GM12865 (cell line): Measurements from ENCODE around the gene SLF1.
"Not testable (repeated sequence)": the region's sequence is repeated elsewhere in the genome, so short reads cannot be mapped to it uniquely, and the experiment has no call there.

Experiments used
- DNase-seq: peaks from one replicate; pipeline ENCODE4 v3.0.0; 2010; ENCODE audit warnings: low read depth
- H3K4me3 ChIP-seq: 2 replicates; pipeline ENCODE4 v1.5.1; 2011; ENCODE audit warnings: mild to moderate bottlenecking, low read depth, low read length, control low read depth
- CTCF ChIP-seq: IDR thresholded peaks from 2 replicates; pipeline ENCODE4 v1.5.1; 2011; ENCODE audit warnings: low read length, control low read depth, low read depth, inconsistent platforms; ENCODE audit not compliant: insufficient read depth; ENCODE audit errors: missing control alignments

The SLF1 gene

GRCh38 chr5:94618493-94619328, at the start of gene SLF1, which contains the start of gene KIAA0825:
Gene SLF1, plus strand, starts transcription at chr5:94618669. Its CDS starts 10,142 bp downstream, at chr5:94628811.
Gene KIAA0825, minus strand, starts transcription at chr5:94618604. Its CDS starts 81,478 bp downstream, at chr5:94537126.
- peak; percentile 92 for DNase-seq
- H3K4me3 ChIP-seq = peak within 1 kb of the TSS; percentile 82
- no peak for TF ChIP-seq CTCF

DNA sequence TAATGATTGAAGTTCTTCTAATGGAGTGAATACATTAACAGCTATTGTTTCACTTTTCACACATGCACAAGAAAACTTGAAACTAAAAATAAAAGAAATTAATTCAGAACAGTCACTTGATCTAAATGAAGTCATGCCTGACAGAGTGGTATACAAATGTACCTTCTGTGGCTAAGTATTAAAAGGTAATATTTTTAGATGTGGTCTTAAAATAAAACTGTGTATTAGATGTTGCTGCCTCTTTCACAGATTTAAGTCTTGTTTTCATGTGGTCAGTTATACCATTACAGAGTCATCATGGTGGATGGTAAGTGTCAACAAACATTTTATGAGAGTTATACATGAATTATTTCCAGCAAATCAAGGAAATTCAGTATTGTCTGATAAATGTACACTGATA, 47.1 kb upstream of the SLF1 start:
- no peak for TF ChIP-seq CTCF
- H3K4me3 ChIP-seq = no peak overlapping the region
- DNase-seq = no peak

DNA sequence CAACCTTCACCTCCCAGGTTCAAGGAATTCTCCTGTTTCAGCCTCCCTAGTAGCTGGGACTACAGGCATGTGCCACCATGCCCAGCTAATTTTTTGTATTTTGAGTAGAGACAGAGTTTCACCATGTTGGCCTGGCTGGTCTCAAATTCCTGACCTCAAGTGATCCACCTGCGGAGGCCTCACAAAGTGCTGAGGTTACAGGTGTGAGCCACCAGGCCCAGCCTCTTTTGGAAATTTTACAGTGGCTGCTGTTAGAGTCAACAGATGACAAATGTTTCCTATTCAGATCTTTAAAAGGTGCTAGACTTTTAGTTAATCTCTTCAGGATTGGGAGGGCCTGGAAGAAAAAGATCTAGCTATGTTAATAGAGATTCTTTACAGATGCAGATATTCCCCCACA, 45.1 kb upstream of the SLF1 start:
- not testable (repeated sequence) for DNase-seq, H3K4me3 ChIP-seq

DNA sequence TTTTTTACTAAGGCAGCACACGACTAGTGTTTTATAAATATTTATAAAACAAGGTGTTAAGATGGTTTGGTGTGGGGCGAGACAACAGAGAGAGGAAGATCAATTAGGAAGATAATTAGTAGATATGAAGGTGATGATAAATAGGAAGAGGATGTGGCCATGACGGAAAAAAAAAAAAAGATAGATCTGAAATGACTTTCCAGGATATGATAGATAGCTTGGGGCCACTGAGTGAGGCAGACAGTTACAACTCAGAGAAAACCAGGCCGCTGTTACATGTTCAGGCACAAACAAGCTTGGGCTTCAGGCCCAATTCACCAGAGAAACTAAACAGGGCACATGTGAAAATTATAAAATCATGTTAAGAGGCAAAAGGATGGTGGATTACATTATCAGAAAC, 43.3 kb upstream of the SLF1 start:
- no peak for TF ChIP-seq CTCF
- no peak for DNase-seq
- no peak overlapping the region for H3K4me3 ChIP-seq

DNA sequence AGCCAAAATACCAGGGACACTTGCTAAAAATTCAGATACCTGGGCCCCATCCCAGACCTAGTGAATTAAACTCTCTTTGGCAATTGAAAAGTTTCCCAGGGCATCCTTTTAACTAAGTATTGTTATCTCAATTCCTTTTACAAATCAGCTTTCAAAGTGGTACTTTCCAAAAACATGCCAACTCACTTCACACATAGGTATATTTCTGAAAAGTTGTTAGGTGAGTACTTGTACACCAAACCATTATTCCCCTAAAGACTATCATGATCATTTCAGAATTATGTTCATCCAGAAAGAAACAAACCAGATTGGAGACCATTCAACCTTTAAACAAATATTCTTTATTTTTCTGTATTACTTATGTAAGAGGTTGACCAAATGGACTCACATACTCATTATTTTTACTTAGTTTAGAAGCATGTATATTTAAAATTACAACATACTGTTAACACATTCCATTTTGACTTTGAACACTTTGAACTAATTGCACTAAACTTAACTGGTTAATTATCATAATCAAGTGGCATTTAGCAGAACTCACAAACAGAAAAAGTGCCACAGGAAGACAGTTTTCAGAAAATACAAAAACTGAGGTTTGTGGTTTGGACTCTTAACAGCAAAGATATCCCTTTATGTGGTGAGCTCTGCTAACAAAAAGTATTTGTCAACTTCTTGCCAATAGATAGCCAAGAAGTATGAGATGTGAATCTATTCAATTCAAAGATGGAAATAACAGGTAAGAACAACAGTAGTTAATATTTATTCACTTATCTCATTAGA, 40.8 kb upstream of the SLF1 start:
- peak; percentile 62 for DNase-seq
- TF ChIP-seq CTCF = no peak
- no peak overlapping the region for H3K4me3 ChIP-seq

- DNase-seq = no peak
- no peak for TF ChIP-seq CTCF
- H3K4me3 ChIP-seq = no peak overlapping the region
Measured at GRCh38 chr5:94595281-94595840, 23.1 kb upstream of the SLF1 start.

- no peak overlapping the region for H3K4me3 ChIP-seq
- peak; percentile 16 for TF ChIP-seq CTCF
- DNase-seq = peak; percentile 40
Measured at GRCh38 chr5:94613583-94613982, 4.9 kb upstream of the SLF1 start.
